Adrenal gland (tissue), 12 donors: ENCODE measurements around the gene COL18A1. TPM values are rescaled to one million over a fixed set of nuclear protein-coding genes. Genes with fewer than 3 reads are reported as not detected.

Experiments used
- DNase-seq, 7 donors: peaks; one replicate each; pipeline ENCODE4 v3.0.0-alpha.2; 2019 to 2020
- H3K27ac ChIP-seq, 5 donors: fragments of 200-600 bp; sonication (generic) in 4 of 5; 1 replicate in 3 of 5; 2 replicates in 2 of 5; pipeline versions ENCODE4 v1.5.1 to v1.8.0; 2016 to 2020; ENCODE audit warnings: mild to moderate bottlenecking in 1 of 5
- H3K27me3 ChIP-seq: fragments of 200-600 bp; 2 replicates; pipeline ENCODE4 v1.8.0; 2021
- H3K36me3 ChIP-seq, 2 donors: fragments of 200-600 bp; replicated peaks in 1 of 2; 1 replicate in 1 of 2; 2 replicates in 1 of 2; pipeline versions ENCODE4 v1.5.1 to v1.8.0; 2018 to 2022
- H3K4me1 ChIP-seq, 2 donors: fragments of 200-600 bp; replicated peaks in 1 of 2; 1 replicate in 1 of 2; 2 replicates in 1 of 2; pipeline versions ENCODE4 v1.5.1 to v1.8.0; 2018 to 2021
- H3K4me3 ChIP-seq, 4 donors: fragments of 200-600 bp; sonication (generic) in 3 of 4; one replicate each; pipeline ENCODE4 v1.5.1; 2016 to 2018
- H3K9me3 ChIP-seq, 3 donors: fragments of 200-600 bp; sonication (generic) in 1 of 3; replicated peaks in 1 of 3; 1 replicate in 2 of 3; 2 replicates in 1 of 3; pipeline versions ENCODE4 v1.5.1 to v1.8.0; 2016 to 2021
- POLR2A ChIP-seq, 2 donors: fragments of 450-650 bp; IDR thresholded peaks; one replicate each; pipeline ENCODE4 v1.6.1; 2017; ENCODE audit warnings: antibody characterized with exemption in 2 of 2, mild to moderate bottlenecking in 2 of 2, moderate library complexity in 1 of 2
- WGBS, 4 donors: extraction: QIAGEN DNeasy Blood & Tissue Kit in 2 of 4; methylation state at CpG; one replicate each; pipeline versions ENCODE4 v1.1.5 to v1.1.7; 2013 to 2017; 5-methylcytosine and 5-hydroxymethylcytosine counted together
- intact Hi-C, 2 donors: fragments of 100-400 bp; cut with DNase I; formaldehyde crosslinking; loops; one replicate each; pipeline versions ENCODE4 v1.14.1 to v1.15.0; 2022 to 2023
- polyA plus RNA-seq, 3 donors: library from polyadenylated mRNA; stranded (reverse); fragments of 200-250 nt in 2 of 3; fragments of 350-450 nt in 1 of 3; fragmentation: Illumina TruSeq in 1 of 3; extraction: RNeasy Lipid Tissue Mini Kit (QIAGEN cat#74804) in 1 of 3; gene quantifications; one replicate each; pipeline ENCODE4 v1.2.3, GENCODE V29; 2013 to 2014
- total RNA-seq, 9 donors: library from RNA; depleted of rRNA in 4 of 9; stranded (reverse); fragments of >200 nt in 4 of 9; fragments of 120-200 nt in 1 of 9; fragmentation: NEBNext Ultra II Directional in 1 of 9; extraction: Animal tissue kit (Norgen Biotek cat#: 25700) in 1 of 9; gene quantifications; one replicate each; pipeline versions ENCODE4 v1.1.0 to v1.2.4, GENCODE V29; 2013 to 2023
- TF ChIP-seq, protein P1 (sequence below), 6 experiments: fragments of 450-650 bp in 4 of 6; fragments of 200-600 bp in 2 of 6; sonication (generic) in 1 of 6; IDR thresholded peaks; 1 replicate in 5 of 6; 2 replicates in 1 of 6; pipeline versions ENCODE4 v1.5.1 to v1.8.0; 2016 to 2021; ENCODE audit warnings: antibody characterized with exemption in 6 of 6, mild to moderate bottlenecking in 2 of 6, moderate library complexity in 1 of 6
- donor health status: healthy with polysubstance abuse.
- donor health status: Bipolar disorder and iron deficiency.
- donor health status: DM: yes; HTN: yes; CAD: no.
- donor health status: DM: no; HTN: no; CAD: no.
- donor health status: DM: no; HTN: no; CAD: no.
- donor health status: DM: yes; HTN: yes; CAD: no.

COL18A1 gene
- total and polyA plus RNA-seq, 12 donors: 10.9 to 244 (median 141) TPM

DNA sequence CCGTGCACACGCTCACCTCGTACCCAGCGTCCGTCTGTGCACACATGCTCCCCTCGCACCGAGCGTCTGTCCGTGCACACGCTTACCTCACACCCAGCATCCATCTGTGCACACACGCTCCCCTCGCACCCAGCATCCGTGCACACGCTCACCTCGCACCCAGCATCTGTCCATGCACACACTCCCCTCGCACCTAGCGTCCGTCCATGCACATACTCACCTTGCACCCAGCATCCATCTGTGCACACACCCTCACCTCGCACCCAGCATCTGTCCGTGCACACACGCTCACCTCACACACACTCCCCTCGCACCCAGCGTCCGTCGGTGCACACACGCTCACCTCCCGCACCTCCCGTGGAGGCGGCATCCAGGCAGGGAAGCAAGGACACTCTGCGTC, 24.4 kb upstream of the COL18A1 start:
- WGBS, 4 donors: 90 to 94% (median 92%) methylated on average over 30 of the region's 30 CpGs
- Histone ChIP-seq H3K27ac (no peak overlapping the region), H3K36me3 (no peaks in the 10 kb centered on the region), H3K27me3 (no peaks in the 10 kb centered on the region), H3K4me3 (no peak overlapping the region), H3K4me1 (no peaks in the 10 kb centered on the region), H3K9me3 (no peaks in the 10 kb centered on the region)
- peak in 1 of 7 donors; percentile 5 for DNase-seq
- TF ChIP-seq, protein P1, sequence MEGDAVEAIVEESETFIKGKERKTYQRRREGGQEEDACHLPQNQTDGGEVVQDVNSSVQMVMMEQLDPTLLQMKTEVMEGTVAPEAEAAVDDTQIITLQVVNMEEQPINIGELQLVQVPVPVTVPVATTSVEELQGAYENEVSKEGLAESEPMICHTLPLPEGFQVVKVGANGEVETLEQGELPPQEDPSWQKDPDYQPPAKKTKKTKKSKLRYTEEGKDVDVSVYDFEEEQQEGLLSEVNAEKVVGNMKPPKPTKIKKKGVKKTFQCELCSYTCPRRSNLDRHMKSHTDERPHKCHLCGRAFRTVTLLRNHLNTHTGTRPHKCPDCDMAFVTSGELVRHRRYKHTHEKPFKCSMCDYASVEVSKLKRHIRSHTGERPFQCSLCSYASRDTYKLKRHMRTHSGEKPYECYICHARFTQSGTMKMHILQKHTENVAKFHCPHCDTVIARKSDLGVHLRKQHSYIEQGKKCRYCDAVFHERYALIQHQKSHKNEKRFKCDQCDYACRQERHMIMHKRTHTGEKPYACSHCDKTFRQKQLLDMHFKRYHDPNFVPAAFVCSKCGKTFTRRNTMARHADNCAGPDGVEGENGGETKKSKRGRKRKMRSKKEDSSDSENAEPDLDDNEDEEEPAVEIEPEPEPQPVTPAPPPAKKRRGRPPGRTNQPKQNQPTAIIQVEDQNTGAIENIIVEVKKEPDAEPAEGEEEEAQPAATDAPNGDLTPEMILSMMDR (IDR thresholded peaks at IDR 0.05): no peak
- no peak for TF ChIP-seq POLR2A (IDR thresholded peaks at IDR 0.05)
- intact Hi-C loops: no loop called here

DNA sequence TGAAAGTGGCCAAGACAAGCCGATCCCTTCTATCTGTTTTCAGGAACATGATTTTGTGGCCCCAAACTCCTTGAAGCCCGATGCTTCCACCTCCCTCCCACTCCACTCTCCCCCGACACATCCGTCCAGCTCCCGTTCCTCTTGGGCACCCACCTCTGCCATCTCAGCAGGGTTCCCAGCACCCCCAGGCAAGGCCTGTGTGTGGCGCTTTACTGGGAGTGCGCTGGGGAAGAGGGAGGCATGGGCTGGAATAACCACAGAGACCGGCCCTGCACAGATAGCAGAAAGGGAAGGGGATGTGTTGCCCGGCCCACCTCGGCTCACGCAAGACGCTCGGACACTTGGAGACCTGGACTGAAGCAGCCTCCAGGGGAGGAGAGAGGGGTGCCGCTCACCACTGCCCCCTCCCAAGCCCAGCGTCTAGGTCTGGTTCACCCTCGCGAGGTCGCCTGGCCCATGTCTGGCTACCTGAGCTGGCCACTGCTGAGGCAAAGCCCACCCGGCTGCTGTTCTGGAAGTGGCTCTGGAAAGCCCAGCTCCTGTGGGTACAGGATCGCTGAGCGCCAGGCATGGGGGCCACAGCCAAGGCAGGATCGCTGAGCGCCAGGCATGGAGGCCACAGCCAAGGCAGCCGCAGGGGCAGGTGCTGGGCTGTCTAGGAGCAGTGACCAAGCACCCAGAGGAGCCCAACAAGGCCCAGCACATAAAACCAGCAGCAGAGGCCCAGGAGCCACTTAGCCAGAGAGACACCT, 23.8 kb upstream of the COL18A1 start:
- no peaks in the 10 kb centered on the region for H3K36me3 ChIP-seq
- peak in 2 of 7 donors; percentile 9 to 14 for DNase-seq
- intact Hi-C loops: no loop called here
- H3K27me3 ChIP-seq: no peaks in the 10 kb centered on the region
- TF ChIP-seq, protein P1 (IDR thresholded peaks at IDR 0.05): no peak
- TF ChIP-seq POLR2A (IDR thresholded peaks at IDR 0.05): no peak
- peaks cover 0 to under 1% of the 10 kb centered on the region in 2 donors for H3K4me1 ChIP-seq
- WGBS, 4 donors: 90 to 94% (median 92%) methylated on average over 13 to 24 of the region's 24 CpGs
- H3K9me3 ChIP-seq: no peaks in the 10 kb centered on the region
- H3K27ac ChIP-seq: no peak overlapping the region
- H3K4me3 ChIP-seq: no peak overlapping the region

DNA sequence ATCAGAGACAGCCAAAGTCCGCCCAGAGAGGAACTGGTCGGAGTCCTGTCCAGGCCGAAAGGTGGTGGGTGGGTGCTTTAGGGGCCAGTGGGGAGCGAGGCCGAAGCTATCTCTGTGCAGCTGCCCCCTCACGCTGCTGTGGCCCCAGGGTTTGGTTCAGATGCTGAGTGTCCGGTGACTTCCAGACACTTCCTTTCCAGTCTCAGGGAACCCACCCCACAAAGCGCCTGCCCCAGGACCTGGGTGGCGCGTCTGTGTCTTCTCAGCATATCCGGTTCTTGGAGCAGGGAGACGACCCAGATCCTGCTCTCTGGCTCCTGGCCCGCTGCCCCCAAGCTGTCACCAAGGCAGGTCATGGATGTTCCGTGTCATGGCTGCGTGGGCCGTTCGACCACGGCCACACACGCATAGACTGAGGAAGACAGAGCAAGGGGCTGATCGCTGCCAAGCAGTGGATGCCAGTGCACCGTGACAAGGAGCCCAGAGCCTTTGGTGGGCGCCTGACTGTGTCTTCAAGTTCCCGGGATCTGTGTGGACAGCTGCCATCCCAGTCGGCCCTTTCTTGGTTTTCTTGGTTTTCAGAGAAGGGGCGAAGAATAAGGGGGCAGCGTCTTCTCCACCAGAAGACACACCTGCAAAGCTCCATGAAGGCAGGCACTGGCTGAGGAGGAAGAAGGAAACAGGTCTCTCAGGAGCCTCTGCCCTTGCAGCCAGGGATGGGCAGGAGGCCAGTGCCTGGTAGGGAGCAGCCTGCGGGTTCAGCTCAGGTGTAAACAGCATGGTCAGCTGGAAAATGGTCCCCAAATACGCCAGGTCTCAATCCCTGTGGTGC, 22.9 kb upstream of the COL18A1 start:
- 89 to 93% (median 90%) methylated on average over 21 to 28 of the region's 28 CpGs for WGBS, 4 donors
- no peaks in the 10 kb centered on the region for H3K27me3 ChIP-seq
- no peaks in the 10 kb centered on the region for H3K9me3 ChIP-seq
- TF ChIP-seq, protein P1 (IDR thresholded peaks at IDR 0.05): no peak
- no peak for TF ChIP-seq POLR2A (IDR thresholded peaks at IDR 0.05)
- peaks cover 4 to 9% of the 10 kb centered on the region in 2 donors for H3K4me1 ChIP-seq
- DNase-seq: peak in 3 of 7 donors; percentile 10 to 16 (median 13)
- H3K27ac ChIP-seq: no peak overlapping the region
- no peaks in the 10 kb centered on the region for H3K36me3 ChIP-seq
- no peak overlapping the region for H3K4me3 ChIP-seq
- intact Hi-C loops: no loop called here

DNA sequence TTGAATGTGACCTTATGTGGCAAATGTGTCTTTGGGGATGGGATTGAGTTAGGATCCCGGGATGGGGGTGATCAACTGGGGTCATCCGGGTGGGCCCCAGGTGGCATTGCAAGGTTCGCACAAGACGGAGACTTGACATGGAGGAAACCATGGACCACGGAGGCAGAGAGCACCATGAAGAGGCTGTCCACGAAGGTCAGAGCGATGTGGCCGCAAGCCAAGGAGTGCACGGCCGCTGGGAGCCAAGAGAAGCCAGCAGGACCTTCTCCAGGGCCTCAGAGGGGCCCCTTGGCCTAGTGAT, 22.3 kb upstream of the COL18A1 start:
- no peaks in the 10 kb centered on the region for H3K9me3 ChIP-seq
- 90 to 97% (median 95%) methylated on average over 10 of the region's 10 CpGs for WGBS, 4 donors
- H3K4me1 ChIP-seq: peaks cover 4 to 12% of the 10 kb centered on the region in 2 donors
- peak in 2 of 7 donors; percentile 9 to 10 for DNase-seq
- no peak overlapping the region for H3K27ac ChIP-seq
- intact Hi-C loops: no loop called here
- TF ChIP-seq, protein P1 (IDR thresholded peaks at IDR 0.05): no peak
- TF ChIP-seq POLR2A (IDR thresholded peaks at IDR 0.05): no peak
- no peak overlapping the region for H3K4me3 ChIP-seq
- no peaks in the 10 kb centered on the region for H3K27me3 ChIP-seq
- H3K36me3 ChIP-seq: no peaks in the 10 kb centered on the region
